Hepatocyte (in vitro differentiated cells): ENCODE results near the gene PKP3. TPM values are rescaled to one million over a fixed set of nuclear protein-coding genes. Genes with fewer than 3 reads are reported as not detected.

ENCODE experiments used
- DNase-seq: peaks from one replicate; pipeline ENCODE4 v3.0.0-alpha.2; 2016; ENCODE audit warnings: low spot score
- H2AFZ ChIP-seq: fragments of 200-600 bp; sonication (generic); 2 replicates; pipeline ENCODE4 v1.6.0; 2016; ENCODE audit warnings: antibody characterized with exemption, mild to moderate bottlenecking
- H3K27ac ChIP-seq: fragments of 200-600 bp; sonication (generic); 2 replicates; pipeline ENCODE4 v1.5.1; 2016; ENCODE audit warnings: mild to moderate bottlenecking
- H3K27me3 ChIP-seq: fragments of 200-600 bp; sonication (generic); 2 replicates; pipeline ENCODE4 v1.6.1; 2016
- H3K36me3 ChIP-seq: fragments of 200-600 bp; sonication (generic); replicated peaks from 2 replicates; pipeline ENCODE4 v1.5.1; 2016; ENCODE audit warnings: low read depth; ENCODE audit not compliant: insufficient read depth
- H3K4me1 ChIP-seq: fragments of 200-600 bp; sonication (generic); 2 replicates; pipeline ENCODE4 v1.5.1; 2016; ENCODE audit warnings: mild to moderate bottlenecking, moderate library complexity; ENCODE audit not compliant: insufficient read depth
- H3K4me2 ChIP-seq: fragments of 200-600 bp; sonication (generic); 2 replicates; pipeline ENCODE4 v1.6.0; 2016
- H3K4me3 ChIP-seq: fragments of 200-600 bp; sonication (generic); 2 replicates; pipeline ENCODE4 v1.5.1; 2016; ENCODE audit warnings: mild to moderate bottlenecking
- H3K79me2 ChIP-seq: fragments of 200-600 bp; sonication (generic); 2 replicates; pipeline ENCODE4 v1.6.0; 2017; ENCODE audit warnings: mild to moderate bottlenecking
- H3K9me2 ChIP-seq: fragments of 200-600 bp; sonication (generic); replicated peaks from 2 replicates; pipeline ENCODE4 v1.6.0; 2017; ENCODE audit warnings: mild to moderate bottlenecking; ENCODE audit not compliant: insufficient read depth
- H3K9me3 ChIP-seq: fragments of 200-600 bp; sonication (generic); 2 replicates; pipeline ENCODE4 v1.5.1; 2016; ENCODE audit warnings: low read depth, mild to moderate bottlenecking
- H4K20me1 ChIP-seq: fragments of 200-600 bp; sonication (generic); 2 replicates; pipeline ENCODE4 v1.6.0; 2016; ENCODE audit warnings: mild to moderate bottlenecking; ENCODE audit not compliant: insufficient read depth, poor library complexity, severe bottlenecking
- CTCF ChIP-seq: fragments of 200-600 bp; sonication (generic); IDR thresholded peaks from 2 replicates; pipeline ENCODE4 v1.5.1; 2016; ENCODE audit warnings: antibody characterized with exemption, mild to moderate bottlenecking; ENCODE audit not compliant: poor library complexity
- EZH2 ChIP-seq: fragments of 200-600 bp; sonication (generic); IDR thresholded peaks from 2 replicates; pipeline ENCODE4 v1.6.1; 2016; ENCODE audit warnings: antibody characterized with exemption, mild to moderate bottlenecking, borderline replicate concordance
- EZH2phosphoT487 ChIP-seq: fragments of 200-600 bp; sonication (generic); IDR thresholded peaks from one replicate; pipeline ENCODE4 v1.6.1; 2018; ENCODE audit warnings: antibody characterized with exemption, mild to moderate bottlenecking, low read depth, moderate library complexity; ENCODE audit not compliant: unreplicated experiment, severe bottlenecking
- WGBS: methylation state at CpG from one replicate; pipeline ENCODE4 v1.1.6; 2016; ENCODE audit warnings: low lambda C conversion rate; ENCODE audit errors: missing lambda C conversion rate; 5-methylcytosine and 5-hydroxymethylcytosine counted together
- polyA plus RNA-seq: library from polyadenylated mRNA; unstranded; fragments of >200 nt; fragmentation: Nextera tagmentation; extraction: Ambion mirVana; gene quantifications from 2 replicates; pipeline ENCODE4 v1.2.1, GENCODE V29; 2016
- total RNA-seq: library from RNA; depleted of rRNA; stranded (reverse); fragments of >200 nt; gene quantifications from 2 replicates; pipeline ENCODE4 v1.2.3, GENCODE V29; 2014

Gene PKP3
- total and polyA plus RNA-seq, 2 experiments from 2014 or later = 62.1 to 89.5 TPM

- no peaks in the 10 kb centered on the region for H3K27me3 ChIP-seq
- H3K27ac ChIP-seq = no peak overlapping the region
- H3K9me3 ChIP-seq = no peaks in the 10 kb centered on the region
- no peaks in the 10 kb centered on the region for H3K36me3 ChIP-seq
- peaks cover 17% of the 10 kb centered on the region for H3K79me2 ChIP-seq
- H3K9me2 ChIP-seq = no peaks in the 10 kb centered on the region
- 91% methylated on average over 11 of the region's 11 CpGs for WGBS
- peaks cover 15% of the 10 kb centered on the region for H3K4me1 ChIP-seq
- no peak for TF ChIP-seq EZH2phosphoT487
- no peak for TF ChIP-seq CTCF
- no peak for TF ChIP-seq EZH2
- no peak overlapping the region for H3K4me3 ChIP-seq
- peak overlapping the region; percentile 85 for H3K4me2 ChIP-seq
- H4K20me1 ChIP-seq = peaks cover 11% of the 10 kb centered on the region
- no peak overlapping the region for H2AFZ ChIP-seq
- DNase-seq = no peak
Measured at GRCh38 chr11:395866-396265, 1.9 kb downstream of the PKP3 start.

GRCh38 chr11:396511-396947, 2.5 kb downstream of the PKP3 start:
- H4K20me1 ChIP-seq = peaks cover 11% of the 10 kb centered on the region
- no peak overlapping the region for H3K27ac ChIP-seq
- H3K9me2 ChIP-seq = no peaks in the 10 kb centered on the region
- DNase-seq = no peak
- H3K27me3 ChIP-seq = no peaks in the 10 kb centered on the region
- H2AFZ ChIP-seq = no peak overlapping the region
- no peaks in the 10 kb centered on the region for H3K9me3 ChIP-seq
- no peak overlapping the region for H3K4me3 ChIP-seq
- peaks cover 15% of the 10 kb centered on the region for H3K4me1 ChIP-seq
- TF ChIP-seq EZH2 = no peak
- no peak for TF ChIP-seq CTCF
- TF ChIP-seq EZH2phosphoT487 = no peak
- H3K4me2 ChIP-seq = peak overlapping the region; percentile 85
- peaks cover 17% of the 10 kb centered on the region for H3K79me2 ChIP-seq
- WGBS = 89% methylated on average over 23 of the region's 23 CpGs
- no peaks in the 10 kb centered on the region for H3K36me3 ChIP-seq

GRCh38 chr11:396948-397548, 3.0 kb downstream of the PKP3 start:
- Histone ChIP-seq H3K79me2 (peaks cover 17% of the 10 kb centered on the region), H3K27ac (no peak overlapping the region), H3K4me1 (peaks cover 15% of the 10 kb centered on the region), H4K20me1 (peaks cover 11% of the 10 kb centered on the region), H3K27me3 (no peaks in the 10 kb centered on the region), H3K4me3 (no peak overlapping the region), H2AFZ (no peak overlapping the region), H3K9me3 (no peaks in the 10 kb centered on the region), H3K4me2 (no peak overlapping the region), H3K36me3 (no peaks in the 10 kb centered on the region), H3K9me2 (no peaks in the 10 kb centered on the region)
- DNase-seq = no peak
- 96% methylated on average over 42 of the region's 43 CpGs for WGBS
- TF ChIP-seq CTCF (no peak), EZH2phosphoT487 (no peak), EZH2 (no peak)
